ENCODE data around the gene MYO1D. TPM values are rescaled to one million over a fixed set of nuclear protein-coding genes. Genes with fewer than 3 reads are reported as not detected.

The MYO1D gene
- total RNA-seq, 1 donor from 2014 or later, result 12.1 TPM

- no peak for DNase-seq (ENCODE audit: low spot score)
- Mint-ChIP-seq H3K4me1 (ENCODE audit: low read depth) (no peaks in the 10 kb centered on the region), H3K4me3 (no peak overlapping the region), H3K27ac (no peak overlapping the region), H3K9me3 (no peaks in the 10 kb centered on the region), H3K27me3 (ENCODE audit: insufficient read depth) (peaks cover 3% of the 10 kb centered on the region), H3K36me3 (ENCODE audit: low read depth) (no peaks in the 10 kb centered on the region)
- intact Hi-C loops (cut with micrococcal nuclease), result no loop called here
Measured at GRCh38 chr17:32689348-32689747, 187.6 kb downstream of the MYO1D start.

- H3K9me3 Mint-ChIP-seq, result no peaks in the 10 kb centered on the region
- no peaks in the 10 kb centered on the region for H3K4me1 Mint-ChIP-seq (ENCODE audit: low read depth)
Measured at GRCh38 chr17:32688221-32688620, 188.7 kb downstream of the MYO1D start.

GRCh38 chr17:32684087-32684958 is 192.6 kb downstream of the MYO1D start:
- H3K36me3 Mint-ChIP-seq (ENCODE audit: low read depth), result no peaks in the 10 kb centered on the region
- intact Hi-C loops (cut with micrococcal nuclease), result no loop called here
- DNase-seq (ENCODE audit: low spot score), result no peak
- H3K9me3 Mint-ChIP-seq, result no peaks in the 10 kb centered on the region
- H3K4me3 Mint-ChIP-seq, result no peak overlapping the region
- H3K4me1 Mint-ChIP-seq (ENCODE audit: low read depth), result no peaks in the 10 kb centered on the region
- H3K27me3 Mint-ChIP-seq (ENCODE audit: insufficient read depth), result peaks cover 4% of the 10 kb centered on the region
- H3K27ac Mint-ChIP-seq, result no peak overlapping the region

More at GRCh38 chr17:32688221-32688620, 188.7 kb downstream of the MYO1D start:
- H3K27ac Mint-ChIP-seq, result no peak overlapping the region
- H3K27me3 Mint-ChIP-seq (ENCODE audit: insufficient read depth), result peaks cover 3% of the 10 kb centered on the region
- H3K36me3 Mint-ChIP-seq (ENCODE audit: low read depth), result no peaks in the 10 kb centered on the region
- H3K4me3 Mint-ChIP-seq, result no peak overlapping the region
- intact Hi-C loops (cut with micrococcal nuclease), result no loop called here
- no peak for DNase-seq (ENCODE audit: low spot score)

DNA sequence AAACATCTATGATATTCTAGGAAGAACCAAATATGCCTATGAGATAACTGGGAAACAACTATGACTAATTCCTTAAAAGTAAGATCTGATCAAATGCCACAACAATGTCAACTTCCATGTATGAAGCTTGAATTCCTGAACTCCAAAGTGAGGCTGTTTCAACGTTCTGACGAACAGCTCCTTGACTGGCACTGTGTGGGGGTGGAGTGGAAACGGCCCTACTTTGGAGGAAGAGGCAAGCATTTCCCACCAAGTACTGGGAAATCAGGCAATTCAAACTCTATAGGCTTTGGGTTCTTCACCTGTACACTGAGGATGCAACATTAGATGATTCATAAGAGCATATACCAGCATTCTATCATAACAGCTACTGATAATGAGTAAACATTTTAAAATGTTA is 203.0 kb downstream of the MYO1D start:
- H3K9me3 Mint-ChIP-seq, result peaks cover 4% of the 10 kb centered on the region
- intact Hi-C loops (cut with micrococcal nuclease), result no loop called here
- no peak overlapping the region for H3K27ac Mint-ChIP-seq
- no peak for DNase-seq (ENCODE audit: low spot score)
- no peak overlapping the region for H3K4me3 Mint-ChIP-seq
- no peaks in the 10 kb centered on the region for H3K4me1 Mint-ChIP-seq (ENCODE audit: low read depth)
- no peaks in the 10 kb centered on the region for H3K36me3 Mint-ChIP-seq (ENCODE audit: low read depth)
- peaks cover 5% of the 10 kb centered on the region for H3K27me3 Mint-ChIP-seq (ENCODE audit: insufficient read depth)

GRCh38 chr17:32672711-32673110 is 204.2 kb downstream of the MYO1D start:
- intact Hi-C loops (cut with micrococcal nuclease), result no loop called here
- Mint-ChIP-seq H3K4me1 (ENCODE audit: low read depth) (no peaks in the 10 kb centered on the region), H3K27me3 (ENCODE audit: insufficient read depth) (peaks cover 5% of the 10 kb centered on the region), H3K9me3 (peaks cover 4% of the 10 kb centered on the region), H3K36me3 (ENCODE audit: low read depth) (no peaks in the 10 kb centered on the region), H3K27ac (no peak overlapping the region), H3K4me3 (no peak overlapping the region)
- DNase-seq (ENCODE audit: low spot score), result no peak

- peaks cover 5% of the 10 kb centered on the region for H3K27me3 Mint-ChIP-seq (ENCODE audit: insufficient read depth)
- H3K4me3 Mint-ChIP-seq, result no peak overlapping the region
- intact Hi-C loops (cut with micrococcal nuclease), result no loop called here
- H3K4me1 Mint-ChIP-seq (ENCODE audit: low read depth), result no peaks in the 10 kb centered on the region
- DNase-seq (ENCODE audit: low spot score), result no peak
- H3K27ac Mint-ChIP-seq, result no peak overlapping the region
- peaks cover 4% of the 10 kb centered on the region for H3K9me3 Mint-ChIP-seq
- no peaks in the 10 kb centered on the region for H3K36me3 Mint-ChIP-seq (ENCODE audit: low read depth)
Measured at GRCh38 chr17:32671896-32672295, 205.0 kb downstream of the MYO1D start.

- peaks cover 2% of the 10 kb centered on the region for H3K27me3 Mint-ChIP-seq (ENCODE audit: insufficient read depth)
- no peak for DNase-seq (ENCODE audit: low spot score)
- no peaks in the 10 kb centered on the region for H3K36me3 Mint-ChIP-seq (ENCODE audit: low read depth)
- H3K9me3 Mint-ChIP-seq, result no peaks in the 10 kb centered on the region
- H3K27ac Mint-ChIP-seq, result no peak overlapping the region
- no peak overlapping the region for H3K4me3 Mint-ChIP-seq
- H3K4me1 Mint-ChIP-seq (ENCODE audit: low read depth), result no peaks in the 10 kb centered on the region
- intact Hi-C loops (cut with micrococcal nuclease), result no loop called here
Measured at GRCh38 chr17:32664936-32665583, 211.9 kb downstream of the MYO1D start.

DNA sequence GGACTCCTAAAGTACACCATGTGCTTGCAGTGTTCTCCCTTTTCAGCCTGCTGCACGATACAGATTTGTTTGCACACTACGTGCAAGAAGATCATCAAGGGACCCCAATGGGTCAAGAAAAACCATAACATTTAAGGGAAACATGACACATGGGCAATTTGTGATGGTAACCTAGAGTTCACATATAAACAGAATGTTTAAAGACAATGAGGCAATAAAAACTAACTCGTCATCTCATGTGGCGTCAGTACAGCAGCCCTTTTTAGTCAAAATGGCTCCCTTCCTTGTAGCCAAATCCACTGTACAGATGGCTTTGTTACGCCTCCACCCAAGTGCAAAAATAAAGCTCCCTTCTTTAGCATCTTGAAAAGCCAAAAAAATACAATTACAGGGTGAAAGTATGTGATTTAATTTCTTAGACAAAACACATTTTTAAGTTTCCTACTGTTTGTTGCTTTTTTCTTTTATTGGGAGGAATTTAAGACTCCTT is 216.4 kb downstream of the MYO1D start:
- H3K27me3 Mint-ChIP-seq (ENCODE audit: insufficient read depth), result peaks cover 2% of the 10 kb centered on the region
- DNase-seq (ENCODE audit: low spot score), result no peak
- H3K27ac Mint-ChIP-seq, result no peak overlapping the region
- no peaks in the 10 kb centered on the region for H3K4me1 Mint-ChIP-seq (ENCODE audit: low read depth)
- H3K36me3 Mint-ChIP-seq (ENCODE audit: low read depth), result no peaks in the 10 kb centered on the region
- no peak overlapping the region for H3K4me3 Mint-ChIP-seq
- no peaks in the 10 kb centered on the region for H3K9me3 Mint-ChIP-seq
- intact Hi-C loops (cut with micrococcal nuclease), result no loop called here

DNA sequence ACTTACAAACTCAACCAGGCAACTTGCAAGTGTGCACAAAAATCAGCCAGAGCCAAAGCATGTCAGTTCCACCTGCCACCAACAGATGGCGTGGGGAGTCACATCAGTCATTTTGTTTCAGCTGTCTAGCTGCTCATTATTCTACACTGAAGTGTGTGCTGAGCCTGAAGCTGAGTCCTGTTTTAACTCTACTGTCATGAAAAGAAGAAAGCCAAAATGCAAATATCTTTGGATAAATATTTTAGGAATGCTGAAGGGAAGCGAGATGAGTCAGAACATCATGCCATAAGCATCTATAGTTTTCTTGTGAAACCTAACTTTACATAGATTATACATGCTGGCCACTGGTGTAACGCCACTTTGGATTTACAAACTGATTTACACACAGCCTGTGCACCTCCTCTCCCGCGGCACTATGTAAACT is 217.5 kb downstream of the MYO1D start:
- Mint-ChIP-seq H3K27me3 (ENCODE audit: insufficient read depth) (peaks cover 2% of the 10 kb centered on the region), H3K9me3 (no peaks in the 10 kb centered on the region), H3K36me3 (ENCODE audit: low read depth) (no peaks in the 10 kb centered on the region), H3K4me3 (no peak overlapping the region), H3K27ac (no peak overlapping the region), H3K4me1 (ENCODE audit: low read depth) (no peaks in the 10 kb centered on the region)
- peak; percentile 43 for DNase-seq (ENCODE audit: low spot score)
- intact Hi-C loops (cut with micrococcal nuclease), result loop anchor here (1.0 kb wide), 2 partner anchors 96 to 278 kb away; no protein-coding TSS in a partner anchor

- no peak overlapping the region for H3K4me3 Mint-ChIP-seq
- H3K4me1 Mint-ChIP-seq (ENCODE audit: low read depth), result no peaks in the 10 kb centered on the region
- intact Hi-C loops (cut with micrococcal nuclease), result loop anchor here (1.0 kb wide), 2 partner anchors 97 to 279 kb away; no protein-coding TSS in a partner anchor
- no peaks in the 10 kb centered on the region for H3K9me3 Mint-ChIP-seq
- no peak overlapping the region for H3K27ac Mint-ChIP-seq
- no peaks in the 10 kb centered on the region for H3K36me3 Mint-ChIP-seq (ENCODE audit: low read depth)
- DNase-seq (ENCODE audit: low spot score), result no peak
- H3K27me3 Mint-ChIP-seq (ENCODE audit: insufficient read depth), result peaks cover 2% of the 10 kb centered on the region
Measured at GRCh38 chr17:32658470-32659418, 218.2 kb downstream of the MYO1D start.

DNA sequence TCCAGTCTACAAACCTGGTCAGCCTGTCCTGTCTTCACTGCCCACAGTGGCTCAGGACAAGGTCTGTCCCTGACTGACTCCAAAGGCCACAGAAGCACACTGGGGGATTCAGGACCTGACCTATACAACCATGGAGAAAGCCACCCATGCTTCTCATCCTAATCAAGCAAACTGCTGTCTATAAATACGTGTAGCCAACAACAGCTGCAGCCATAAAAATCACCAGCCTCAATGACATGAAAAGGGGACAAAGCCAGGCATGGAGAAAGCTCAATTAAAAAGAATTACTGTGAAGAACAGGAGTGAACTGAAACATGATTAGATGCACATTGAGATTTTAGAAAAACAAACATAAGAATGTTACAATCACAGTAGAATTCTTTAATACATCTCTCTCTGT is 220.0 kb downstream of the MYO1D start:
- Mint-ChIP-seq H3K9me3 (no peaks in the 10 kb centered on the region), H3K36me3 (ENCODE audit: low read depth) (no peaks in the 10 kb centered on the region), H3K27ac (no peak overlapping the region), H3K4me1 (ENCODE audit: low read depth) (no peaks in the 10 kb centered on the region), H3K27me3 (ENCODE audit: insufficient read depth) (no peaks in the 10 kb centered on the region), H3K4me3 (no peak overlapping the region)
- no peak for DNase-seq (ENCODE audit: low spot score)
- intact Hi-C loops (cut with micrococcal nuclease), result no loop called here

GRCh38 chr17:32654324-32654723 is 222.6 kb downstream of the MYO1D start:
- Mint-ChIP-seq H3K4me1 (ENCODE audit: low read depth) (no peaks in the 10 kb centered on the region), H3K27me3 (ENCODE audit: insufficient read depth) (no peaks in the 10 kb centered on the region), H3K4me3 (no peak overlapping the region), H3K9me3 (peaks cover 9% of the 10 kb centered on the region), H3K36me3 (ENCODE audit: low read depth) (no peaks in the 10 kb centered on the region), H3K27ac (no peak overlapping the region)
- intact Hi-C loops (cut with micrococcal nuclease), result no loop called here
- DNase-seq (ENCODE audit: low spot score), result no peak

Data from activated T-helper 1 cell treated with anti-CD3 and anti-CD28 coated beads, Interleukin-12 subunit alpha, Interleukin-12 subunit beta, Interleukin-2, Interleukin-4 antibody, amounts not matched to agents 30 ng/mL and 10 ng/mL and 1 ng/mL, durations not matched to agents 14 hours and 24 hours and 36 hours (primary cell).